A673 (cell line): ENCODE data around the gene KCNK3. TPM values are rescaled to one million over a fixed set of nuclear protein-coding genes. Genes with fewer than 3 reads are reported as not detected.

Experiments used
- BruUV-seq: library from RNA; stranded (reverse); fragments of 400-500 nt; replicated peaks from 2 replicates; lab custom pipeline; 2021; lab: Mats Ljungman, UMichigan
- CTCF ChIA-PET: fragments of 300-600 bp; sonication (Branson Sonifier 250); formaldehyde crosslinking; loops from one replicate; lab custom pipeline; 2022; ENCODE audit warnings: antibody characterized with exemption; lab: Charles Lee
- POLR2A ChIA-PET: fragments of 300-600 bp; sonication (Branson Sonifier 250); formaldehyde crosslinking; loops from one replicate; lab custom pipeline; 2022; ENCODE audit warnings: antibody characterized with exemption; ENCODE audit not compliant: low non-redundant PET; lab: Charles Lee
- DNase-seq: peaks from one replicate; pipeline ENCODE4 v3.0.0-alpha.2; 2015; ENCODE audit warnings: low spot score
- H3K27ac ChIP-seq: fragments of 200-600 bp; sonication (generic); 2 replicates; pipeline ENCODE4 v1.5.1; 2016; ENCODE audit warnings: mixed run types, low read depth, mild to moderate bottlenecking, mixed read lengths, antibody characterized with exemption, low read length; ENCODE audit not compliant: poor library complexity, severe bottlenecking
- H3K27me3 ChIP-seq: fragments of 200-600 bp; sonication (generic); replicated peaks from 2 replicates; pipeline ENCODE4 v1.6.1; 2017; ENCODE audit warnings: mixed run types, low read depth, mild to moderate bottlenecking, mixed read lengths, antibody characterized with exemption, low read length; ENCODE audit not compliant: insufficient read depth, poor library complexity
- H3K36me3 ChIP-seq: fragments of 200-600 bp; sonication (generic); 2 replicates; pipeline ENCODE4 v1.6.1; 2016; ENCODE audit warnings: mixed run types, mild to moderate bottlenecking, mixed read lengths, antibody characterized with exemption, low read length; ENCODE audit not compliant: insufficient read depth, poor library complexity, severe bottlenecking
- H3K4me1 ChIP-seq: fragments of 200-600 bp; sonication (generic); 2 replicates; pipeline ENCODE4 v1.6.1; 2017; ENCODE audit warnings: mixed run types, mild to moderate bottlenecking, mixed read lengths, antibody characterized with exemption, low read length; ENCODE audit not compliant: insufficient read depth, poor library complexity, severe bottlenecking
- H3K4me3 ChIP-seq: fragments of 200-600 bp; sonication (generic); 2 replicates; pipeline ENCODE4 v1.5.1; 2016; ENCODE audit warnings: low read depth, mixed run types, mild to moderate bottlenecking, mixed read lengths, low read length; ENCODE audit not compliant: poor library complexity, severe bottlenecking
- H3K9me3 ChIP-seq: fragments of 200-600 bp; sonication (generic); 2 replicates; pipeline ENCODE4 v1.6.1; 2016; ENCODE audit warnings: mixed run types, low read depth, mild to moderate bottlenecking, mixed read lengths, antibody characterized with exemption, low read length; ENCODE audit not compliant: poor library complexity, severe bottlenecking
- EZH2 ChIP-seq: fragments of 200-600 bp; sonication (generic); IDR thresholded peaks from 2 replicates; pipeline ENCODE4 v1.6.1; 2017; ENCODE audit warnings: borderline replicate concordance, low read depth, mild to moderate bottlenecking, mixed read lengths, antibody characterized with exemption, low read length; ENCODE audit not compliant: poor library complexity, severe bottlenecking
- intact Hi-C: fragments of 100-400 bp; cut with micrococcal nuclease; formaldehyde crosslinking; loops from one replicate; pipeline ENCODE4 v1.10.0; 2022; ENCODE audit not compliant: unreplicated experiment
- total RNA-seq: library from RNA; stranded (reverse); gene quantifications from 2 replicates; pipeline ENCODE4 v1.2.3, GENCODE V29; 2021
- TF ChIP-seq, protein P1 (sequence below): fragments of 300-800, 200-600 bp; sonication (generic); conservative IDR thresholded peaks from 2 replicates; pipeline ENCODE4 v1.5.1; 2017; ENCODE audit warnings: low read depth, mild to moderate bottlenecking, antibody characterized with exemption, low read length, moderate library complexity, mixed read lengths

KCNK3 gene
- total RNA-seq, 1 experiment from 2014 or later = 0.13 TPM

DNA sequence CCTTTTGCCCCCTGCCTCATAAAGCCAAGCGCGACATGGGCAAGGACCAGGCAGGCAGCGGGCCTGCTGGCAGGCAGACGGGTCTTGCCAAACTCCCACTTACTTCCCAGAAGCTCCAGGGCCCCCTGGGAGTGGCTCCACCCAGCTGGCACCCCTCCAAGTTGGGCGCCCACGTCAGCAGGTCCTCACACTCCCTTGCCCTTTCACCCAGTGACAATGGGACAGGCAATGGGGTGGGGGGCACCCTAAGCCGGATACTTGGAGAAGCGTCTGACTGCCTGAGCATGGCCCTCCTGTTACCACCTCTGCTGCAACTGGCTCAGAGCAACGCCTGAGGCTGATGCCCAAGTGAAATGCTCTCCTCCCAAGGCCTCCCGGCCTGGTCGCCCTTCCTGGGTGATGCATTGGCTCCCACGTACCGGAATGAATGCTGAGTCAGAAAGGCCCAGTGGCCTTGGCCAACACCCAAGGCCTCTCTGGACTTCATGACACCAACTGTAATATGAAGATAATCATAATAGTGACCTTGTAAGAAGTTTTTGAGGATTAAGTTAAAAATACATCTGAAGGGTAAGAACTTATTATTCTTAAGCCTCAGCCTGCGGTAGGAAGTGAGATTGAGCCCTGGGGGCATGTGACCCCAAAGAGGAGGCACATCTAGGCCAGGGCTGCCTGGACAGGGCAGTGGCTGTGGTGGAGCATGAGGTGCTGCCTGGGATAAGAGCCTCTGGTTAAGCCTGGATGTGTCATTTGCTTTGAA is 31.6 kb downstream of the KCNK3 start:
- Histone ChIP-seq H3K27ac (no peak overlapping the region), H3K9me3 (no peaks in the 10 kb centered on the region), H3K27me3 (no peaks in the 10 kb centered on the region), H3K36me3 (no peaks in the 10 kb centered on the region), H3K4me3 (no peak overlapping the region), H3K4me1 (no peaks in the 10 kb centered on the region)
- ChIA-PET CTCF (no interaction called here), POLR2A (no interaction called here)
- TF ChIP-seq, protein P1, sequence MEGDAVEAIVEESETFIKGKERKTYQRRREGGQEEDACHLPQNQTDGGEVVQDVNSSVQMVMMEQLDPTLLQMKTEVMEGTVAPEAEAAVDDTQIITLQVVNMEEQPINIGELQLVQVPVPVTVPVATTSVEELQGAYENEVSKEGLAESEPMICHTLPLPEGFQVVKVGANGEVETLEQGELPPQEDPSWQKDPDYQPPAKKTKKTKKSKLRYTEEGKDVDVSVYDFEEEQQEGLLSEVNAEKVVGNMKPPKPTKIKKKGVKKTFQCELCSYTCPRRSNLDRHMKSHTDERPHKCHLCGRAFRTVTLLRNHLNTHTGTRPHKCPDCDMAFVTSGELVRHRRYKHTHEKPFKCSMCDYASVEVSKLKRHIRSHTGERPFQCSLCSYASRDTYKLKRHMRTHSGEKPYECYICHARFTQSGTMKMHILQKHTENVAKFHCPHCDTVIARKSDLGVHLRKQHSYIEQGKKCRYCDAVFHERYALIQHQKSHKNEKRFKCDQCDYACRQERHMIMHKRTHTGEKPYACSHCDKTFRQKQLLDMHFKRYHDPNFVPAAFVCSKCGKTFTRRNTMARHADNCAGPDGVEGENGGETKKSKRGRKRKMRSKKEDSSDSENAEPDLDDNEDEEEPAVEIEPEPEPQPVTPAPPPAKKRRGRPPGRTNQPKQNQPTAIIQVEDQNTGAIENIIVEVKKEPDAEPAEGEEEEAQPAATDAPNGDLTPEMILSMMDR = no peak
- no peak for TF ChIP-seq EZH2
- intact Hi-C loops = no loop called here
- BruUV-seq = no TSS peak
- DNase-seq = peak; percentile 29

DNA sequence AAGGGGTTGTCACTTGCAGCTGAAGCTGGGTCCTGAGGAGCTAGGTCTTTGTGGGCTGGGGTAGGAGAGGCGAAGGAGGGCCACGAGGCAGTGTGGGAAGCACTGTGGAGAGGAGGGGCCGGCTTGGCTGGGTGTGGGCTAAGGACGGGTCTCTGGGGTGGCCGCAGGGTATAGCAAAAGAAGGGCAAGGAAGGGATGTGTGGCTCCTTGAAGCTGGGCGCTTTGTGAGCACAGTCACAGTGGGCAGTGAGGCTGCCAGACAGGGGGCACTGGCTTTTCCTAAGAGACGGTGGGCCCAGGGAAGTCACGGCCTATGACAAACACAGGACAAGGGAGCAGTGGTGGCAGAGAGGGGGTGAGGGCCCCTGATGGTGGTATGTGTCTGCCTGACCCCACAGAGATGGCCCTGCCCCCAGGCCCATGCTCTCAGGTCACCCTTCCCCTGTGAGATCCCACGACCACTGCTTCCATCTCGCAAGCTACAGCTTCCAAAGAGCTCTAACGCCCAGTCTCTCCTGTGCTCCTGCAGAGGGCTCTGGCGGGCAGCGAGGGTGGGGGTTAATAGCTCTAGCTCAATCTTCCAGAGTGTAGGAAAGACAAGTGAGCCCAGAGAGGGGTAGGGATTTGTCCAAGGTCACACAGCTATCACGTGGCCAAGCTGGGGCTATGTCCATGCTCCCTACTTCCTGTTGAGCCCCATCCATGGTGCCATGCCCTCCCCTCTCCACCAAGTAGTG is 32.4 kb downstream of the KCNK3 start:
- no peak overlapping the region for H3K27ac ChIP-seq
- intact Hi-C loops = no loop called here

DNA sequence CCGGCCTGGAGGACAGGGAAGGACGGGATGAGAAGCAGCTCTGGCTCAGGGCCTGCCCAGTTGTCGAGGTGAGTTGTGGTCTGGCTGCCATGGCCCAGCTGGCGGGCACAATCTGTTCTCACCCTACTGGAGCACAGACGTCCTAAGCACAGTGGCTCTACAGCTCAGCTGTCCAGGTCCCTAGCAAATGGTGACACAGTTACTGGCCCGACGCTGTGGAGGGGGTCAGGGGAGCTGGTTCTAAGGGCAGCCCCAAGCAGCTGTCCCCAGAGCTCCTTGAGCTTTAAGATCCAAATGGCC is 32.9 kb downstream of the KCNK3 start:
- intact Hi-C loops = no loop called here
- Histone ChIP-seq H3K9me3 (no peaks in the 10 kb centered on the region), H3K27me3 (no peaks in the 10 kb centered on the region), H3K4me1 (no peaks in the 10 kb centered on the region), H3K27ac (no peak overlapping the region), H3K4me3 (no peak overlapping the region), H3K36me3 (no peaks in the 10 kb centered on the region)
- DNase-seq = no peak
- CTCF ChIA-PET = no interaction called here
- no TSS peak for BruUV-seq
- no peak for TF ChIP-seq EZH2
- TF ChIP-seq, protein P1 = no peak
- POLR2A ChIA-PET = no interaction called here

More for the DNA sequence above, 32.4 kb downstream of the KCNK3 start:
- no peaks in the 10 kb centered on the region for H3K36me3 ChIP-seq
- CTCF ChIA-PET = interaction anchor here (0.5 kb wide), 1 partner anchor 292 kb away, joined by 3 read pairs; no protein-coding TSS in a partner anchor
- no peak overlapping the region for H3K4me3 ChIP-seq
- no peaks in the 10 kb centered on the region for H3K4me1 ChIP-seq
- POLR2A ChIA-PET = no interaction called here
- no peak for DNase-seq
- no TSS peak for BruUV-seq
- H3K9me3 ChIP-seq = no peaks in the 10 kb centered on the region
- no peaks in the 10 kb centered on the region for H3K27me3 ChIP-seq
- no peak for TF ChIP-seq EZH2
- TF ChIP-seq, protein P1 = no peak
